Astrocyte (in vitro differentiated cells and primary cell): Measurements from ENCODE around the gene STK17A. TPM values are rescaled to one million over a fixed set of nuclear protein-coding genes. Genes with fewer than 3 reads are reported as not detected.
A peak's percentile ranks its signal among the peaks of the same experiment; 100 is the strongest.

Experiments used
- DNase-seq: peaks from one replicate; pipeline ENCODE4 v3.0.0-alpha.2; 2010; ENCODE audit warnings: low read depth
- FAIRE-seq: peaks from 2 replicates; lab custom pipeline; 2011; peaks lifted over from hg19 to GRCh38; lab: Jason Lieb, UNC
- H2AFZ ChIP-seq: 2 replicates; pipeline ENCODE4 v1.6.0; 2012; ENCODE audit warnings: low read depth, low read length, inconsistent platforms
- H3K27ac ChIP-seq: 2 replicates; pipeline ENCODE4 v1.5.1; 2011; ENCODE audit warnings: low read depth, low read length, inconsistent platforms
- H3K27me3 ChIP-seq: 2 replicates; pipeline ENCODE4 v1.6.0; 2011; ENCODE audit warnings: low read length, inconsistent platforms; ENCODE audit not compliant: insufficient read depth
- H3K36me3 ChIP-seq: 2 replicates; pipeline ENCODE4 v1.5.1; 2011; ENCODE audit warnings: low read length, inconsistent platforms; ENCODE audit not compliant: insufficient read depth
- H3K4me1 ChIP-seq: 2 replicates; pipeline ENCODE4 v1.5.1; 2011; ENCODE audit warnings: low read length, inconsistent platforms; ENCODE audit not compliant: insufficient read depth
- H3K4me2 ChIP-seq: 2 replicates; pipeline ENCODE4 v1.6.0; 2012; ENCODE audit warnings: low read length, inconsistent platforms
- H3K4me3 ChIP-seq: 2 replicates; pipeline ENCODE4 v1.5.1; 2011; ENCODE audit warnings: low read depth, mild to moderate bottlenecking, low read length, inconsistent platforms; ENCODE audit not compliant: insufficient read depth
- H3K79me2 ChIP-seq: 2 replicates; pipeline ENCODE4 v1.6.0; 2012; ENCODE audit warnings: mild to moderate bottlenecking, low read length, inconsistent platforms; ENCODE audit not compliant: insufficient read depth
- H3K9ac ChIP-seq: 2 replicates; pipeline ENCODE4 v1.6.0; 2012; ENCODE audit warnings: mild to moderate bottlenecking, low read length, inconsistent platforms
- H3K9me3 ChIP-seq: 2 replicates; pipeline ENCODE4 v1.5.1; 2012; ENCODE audit warnings: low read depth, mild to moderate bottlenecking, low read length, inconsistent platforms; ENCODE audit not compliant: insufficient read depth
- H4K20me1 ChIP-seq: 2 replicates; pipeline ENCODE4 v1.6.0; 2012; ENCODE audit warnings: low read length, inconsistent platforms; ENCODE audit not compliant: insufficient read depth
- H3K27ac Mint-ChIP-seq: one replicate; pipeline ENCODE4 v1.8.0; 2021; ENCODE audit warnings: mild to moderate bottlenecking, mixed read lengths; ENCODE audit not compliant: unreplicated experiment
- H3K27me3 Mint-ChIP-seq: one replicate; pipeline ENCODE4 v1.8.0; 2021; ENCODE audit warnings: low read depth, mixed read lengths; ENCODE audit not compliant: unreplicated experiment
- H3K36me3 Mint-ChIP-seq: one replicate; pipeline ENCODE4 v1.8.0; 2021; ENCODE audit warnings: low read depth, mixed read lengths; ENCODE audit not compliant: unreplicated experiment
- H3K4me1 Mint-ChIP-seq: one replicate; pipeline ENCODE4 v1.8.0; 2021; ENCODE audit warnings: low read depth, mixed read lengths; ENCODE audit not compliant: unreplicated experiment
- H3K4me3 Mint-ChIP-seq: one replicate; pipeline ENCODE4 v1.8.0; 2021; ENCODE audit warnings: mild to moderate bottlenecking, moderate library complexity, mixed read lengths; ENCODE audit not compliant: unreplicated experiment
- H3K9me3 Mint-ChIP-seq: one replicate; pipeline ENCODE4 v1.8.0; 2021; ENCODE audit warnings: mild to moderate bottlenecking, mixed read lengths; ENCODE audit not compliant: unreplicated experiment
- CTCF ChIP-seq: IDR thresholded peaks from 2 replicates; pipeline ENCODE4 v1.5.1; 2011; ENCODE audit warnings: low read depth, mild to moderate bottlenecking, inconsistent platforms, low read length, moderate library complexity; ENCODE audit not compliant: insufficient read depth
- EZH2 ChIP-seq: IDR thresholded peaks from 2 replicates; pipeline ENCODE4 v1.6.1; 2012; ENCODE audit warnings: mild to moderate bottlenecking, low read length, inconsistent platforms; ENCODE audit not compliant: insufficient read depth
- total RNA-seq: library from RNA; stranded (reverse); gene quantifications from 2 replicates; pipeline ENCODE4 v1.2.1, GENCODE V29; 2021

The STK17A gene
- total RNA-seq, 1 donor from 2014 or later, result 38.4 TPM

- Mint-ChIP-seq H3K27ac (peak overlapping the region; percentile 96), H3K36me3 (peaks cover 9% of the 10 kb centered on the region), H3K27me3 (no peaks in the 10 kb centered on the region), H3K4me3 (peak overlapping the region; percentile 25), H3K9me3 (no peaks in the 10 kb centered on the region), H3K4me1 (peaks cover 55% of the 10 kb centered on the region)
- H3K4me3 ChIP-seq, result peak overlapping the region; percentile 35
- H2AFZ ChIP-seq, result no peak overlapping the region
- no peaks in the 10 kb centered on the region for H4K20me1 ChIP-seq
- FAIRE-seq (no peak), DNase-seq (peak; percentile 96)
- peak overlapping the region; percentile 99 for H3K27ac ChIP-seq
- H3K4me1 ChIP-seq, result peaks cover 67% of the 10 kb centered on the region
- H3K9ac ChIP-seq, result peak overlapping the region; percentile 86
- peaks cover 3% of the 10 kb centered on the region for H3K36me3 ChIP-seq
- H3K79me2 ChIP-seq, result peaks cover 30% of the 10 kb centered on the region
- no peaks in the 10 kb centered on the region for H3K9me3 ChIP-seq
- TF ChIP-seq CTCF (no peak), EZH2 (no peak)
- peak overlapping the region; percentile 72 for H3K4me2 ChIP-seq
- H3K27me3 ChIP-seq, result no peaks in the 10 kb centered on the region
Observed at GRCh38 chr7:43647339-43647672, 64.4 kb downstream of the STK17A start.

- Mint-ChIP-seq H3K4me3 (no peak overlapping the region), H3K27ac (peak overlapping the region; percentile 96), H3K9me3 (no peaks in the 10 kb centered on the region), H3K4me1 (peaks cover 55% of the 10 kb centered on the region), H3K27me3 (no peaks in the 10 kb centered on the region), H3K36me3 (peaks cover 10% of the 10 kb centered on the region)
- H2AFZ ChIP-seq, result no peak overlapping the region
- TF ChIP-seq EZH2, result no peak
- TF ChIP-seq CTCF, result no peak
- H3K4me2 ChIP-seq, result peak overlapping the region; percentile 72
- peak; percentile 83 for FAIRE-seq
- peak overlapping the region; percentile 35 for H3K4me3 ChIP-seq
- H3K27ac ChIP-seq, result peak overlapping the region; percentile 99
- DNase-seq, result peak; percentile 100
- H3K9me3 ChIP-seq, result no peaks in the 10 kb centered on the region
- peaks cover 28% of the 10 kb centered on the region for H3K79me2 ChIP-seq
- no peaks in the 10 kb centered on the region for H3K27me3 ChIP-seq
- no peaks in the 10 kb centered on the region for H4K20me1 ChIP-seq
- peaks cover 3% of the 10 kb centered on the region for H3K36me3 ChIP-seq
- peak overlapping the region; percentile 86 for H3K9ac ChIP-seq
- peaks cover 67% of the 10 kb centered on the region for H3K4me1 ChIP-seq
Observed at GRCh38 chr7:43647673-43648472, 65.0 kb downstream of the STK17A start.
